A549 (cell line): Measurements from ENCODE around the gene ARSJ. TPM values are rescaled to one million over a fixed set of nuclear protein-coding genes. Genes with fewer than 3 reads are reported as not detected.

Source experiments
- ATAC-seq, 2 experiments: fragments of 200-7000 bp in 1 of 2; fragments of >200 bp in 1 of 2; cut with Nextera tagmentation in 1 of 2; cut with Tn5 transposase in 1 of 2; 3 replicates each; pipeline versions ENCODE4 v1.8.0 to v1.9.1; 2018 to 2020; ENCODE audit warnings: mild to moderate bottlenecking in 1 of 2, moderate library complexity in 1 of 2
- CTCF ChIA-PET: fragments of 300-600 bp; sonication (Branson Sonifier 250); formaldehyde crosslinking; extraction: SDS; loops from one replicate; lab custom pipeline; 2021; ENCODE audit warnings: antibody characterized with exemption, inconsistent platforms; lab: Yijun Ruan, JAX
- POLR2A ChIA-PET: fragments of 350-600 bp; formaldehyde crosslinking; extraction: SDS; loops from one replicate; lab custom pipeline; 2021; ENCODE audit warnings: antibody characterized with exemption, inconsistent platforms; lab: Yijun Ruan, JAX
- DNase-seq, 2 experiments: peaks; one replicate each; pipeline versions ENCODE4 v3.0.0 to v3.0.0-alpha.2; 2011 to 2016; ENCODE audit warnings: low read depth in 1 of 2, low spot score in 1 of 2
- FAIRE-seq: peaks from 2 replicates; lab custom pipeline; 2011; peaks lifted over from hg19 to GRCh38; lab: Jason Lieb, UNC
- H3K27ac ChIP-seq, 2 experiments: fragments of >200 bp; sonication (Bioruptor Twin); formaldehyde crosslinking; 3 replicates each; pipeline ENCODE4 v1.5.1; 2016 to 2017
- H3K4me1 ChIP-seq: fragments of >200 bp; sonication (Bioruptor Twin); formaldehyde crosslinking; 3 replicates; pipeline ENCODE4 v1.6.1; 2016
- H3K4me2 ChIP-seq: fragments of >200 bp; sonication (Bioruptor Twin); formaldehyde crosslinking; 3 replicates; pipeline ENCODE4 v1.6.1; 2016
- H3K4me3 ChIP-seq: fragments of >200 bp; sonication (Bioruptor Twin); formaldehyde crosslinking; 3 replicates; pipeline ENCODE4 v1.5.1; 2016
- H3K9me3 ChIP-seq: fragments of >200 bp; sonication (Bioruptor Twin); formaldehyde crosslinking; 3 replicates; pipeline ENCODE4 v1.6.1; 2016
- CHD2 ChIP-seq: fragments of 150-350 bp; IDR thresholded peaks from 2 replicates; pipeline ENCODE4 v1.6.1; 2014; ENCODE audit warnings: low read length; ENCODE audit not compliant: partially characterized antibody
- CHD4 ChIP-seq: fragments of 200-600 bp; sonication (generic); IDR thresholded peaks from 2 replicates; pipeline ENCODE4 v1.6.1; 2016; ENCODE audit warnings: antibody characterized with exemption, mild to moderate bottlenecking, borderline replicate concordance
- FOSL2 ChIP-seq, 2 experiments: fragments of 450-650 bp in 1 of 2; fragments of >200 bp in 1 of 2; sonication (Bioruptor Twin) in 1 of 2; formaldehyde crosslinking; IDR thresholded peaks; 2 replicates each; pipeline versions ENCODE4 v1.5.0 to v1.6.1; 2016 to 2020; ENCODE audit warnings: mild to moderate bottlenecking in 1 of 2, moderate library complexity in 1 of 2
- HOXB13 ChIP-seq: fragments of 250-450 bp; sonication (Bioruptor Pico); IDR thresholded peaks from 2 replicates; pipeline ENCODE4 v1.5.0; 2020; ENCODE audit warnings: low read depth, mild to moderate bottlenecking, moderate library complexity
- JUNB ChIP-seq: fragments of >200 bp; sonication (Bioruptor Twin); formaldehyde crosslinking; IDR thresholded peaks from 2 replicates; pipeline ENCODE4 v1.6.1; 2016
- KDM1A ChIP-seq: fragments of 200-600 bp; sonication (generic); IDR thresholded peaks from 2 replicates; pipeline ENCODE4 v1.6.1; 2016; ENCODE audit warnings: low read depth, mild to moderate bottlenecking
- MAZ ChIP-seq: fragments of 150-350 bp; IDR thresholded peaks from 2 replicates; pipeline ENCODE4 v1.6.1; 2014; ENCODE audit warnings: antibody characterized with exemption, low read depth, low read length, borderline replicate concordance
- POLR2A ChIP-seq: IDR thresholded peaks from 2 replicates; pipeline ENCODE4 v1.6.1; 2012; ENCODE audit warnings: mild to moderate bottlenecking, low read length
- RAD21 ChIP-seq, 2 experiments: fragments of >200 bp in 1 of 2; sonication (Bioruptor Twin) in 1 of 2; formaldehyde crosslinking in 1 of 2; IDR thresholded peaks in 1 of 2; conservative IDR thresholded peaks in 1 of 2; 2 replicates in 1 of 2; 3 replicates in 1 of 2; pipeline ENCODE4 v1.6.1; 2012 to 2018; ENCODE audit warnings: inconsistent platforms in 1 of 2
- RARB ChIP-seq: fragments of 250-450 bp; sonication (Bioruptor Pico); IDR thresholded peaks from 2 replicates; pipeline ENCODE4 v1.8.0; 2021; ENCODE audit warnings: mild to moderate bottlenecking, moderate library complexity
- RFX5 ChIP-seq: fragments of 450-650 bp; IDR thresholded peaks from 2 replicates; pipeline ENCODE4 v1.7.1; 2014; ENCODE audit warnings: antibody characterized with exemption, mild to moderate bottlenecking, moderate library complexity
- RNF2 ChIP-seq: fragments of 200-600 bp; sonication (generic); IDR thresholded peaks from 2 replicates; pipeline ENCODE4 v1.6.1; 2016; ENCODE audit warnings: low read depth, mild to moderate bottlenecking, antibody characterized with exemption, moderate library complexity, borderline replicate concordance
- TFCP2L1 ChIP-seq: fragments of 250-450 bp; sonication (Bioruptor Pico); IDR thresholded peaks from 2 replicates; pipeline ENCODE4 v1.5.0; 2021; ENCODE audit warnings: mild to moderate bottlenecking
- ZC3H11A ChIP-seq: fragments of 450-650 bp; IDR thresholded peaks from 2 replicates; pipeline ENCODE4 v1.6.1; 2014; ENCODE audit warnings: antibody characterized with exemption, mild to moderate bottlenecking
- WGBS: methylation state at CpG from one replicate; pipeline ENCODE4 v1.1.6; 2017; ENCODE audit errors: missing lambda C conversion rate; 5-methylcytosine and 5-hydroxymethylcytosine counted together
- polyA plus RNA-seq, 4 experiments: library from polyadenylated mRNA; depleted of rRNA in 3 of 4; stranded (reverse); fragments of >200 nt; fragmentation: RNase III in 1 of 4; extraction: RNeasy Plus Mini Kit Qiagen cat#74134 plus additional on column Dnase treatment in 1 of 4; gene quantifications; 2 replicates in 3 of 4; 3 replicates in 1 of 4; pipeline ENCODE4 v1.2.3, GENCODE V29; 2011 to 2017
- TF ChIP-seq, protein P1 (sequence below): fragments of >200 bp; sonication (Bioruptor Twin); formaldehyde crosslinking; IDR thresholded peaks from 3 replicates; pipeline ENCODE4 v1.5.1; 2016
- TF ChIP-seq, protein P2 (sequence below): fragments of >200 bp; sonication (Bioruptor Twin); formaldehyde crosslinking; IDR thresholded peaks from 3 replicates; pipeline ENCODE4 v1.6.1; 2016
- TF ChIP-seq, protein P3 (sequence below): fragments of 250-450 bp; sonication (Bioruptor Pico); IDR thresholded peaks from 2 replicates; pipeline ENCODE4 v1.5.0; 2021; ENCODE audit warnings: mild to moderate bottlenecking, moderate library complexity, borderline replicate concordance
- TF ChIP-seq, protein P4 (sequence below): fragments of 200-600 bp; sonication (generic); IDR thresholded peaks from 2 replicates; pipeline ENCODE4 v1.6.1; 2016; ENCODE audit warnings: antibody characterized with exemption, mild to moderate bottlenecking, moderate library complexity

The ARSJ gene
- polyA plus RNA-seq, 2 of the 4 experiments (the other 2 are of a cell fraction) = 3.0 to 8.6 TPM

GRCh38 chr4:113884655-113885054 is 94.8 kb downstream of the ARSJ start:
- WGBS = 95% methylated on average over 1 of the region's 1 CpG
- ChIA-PET CTCF (no interaction called here), POLR2A (no interaction called here)
- no peak for FAIRE-seq
- no peak overlapping the region for H3K27ac ChIP-seq
- no peak for TF ChIP-seq RFX5
- no peak for TF ChIP-seq CHD2
- no peak for TF ChIP-seq HOXB13 (CRISPR knock-in tag)
- no peak for TF ChIP-seq FOSL2 (IDR thresholded peaks at IDR 0.05)
- TF ChIP-seq FOSL2 (CRISPR knock-in tag; IDR thresholded peaks at IDR 0.05) = no peak
- TF ChIP-seq ZC3H11A = no peak
- TF ChIP-seq, protein P1, sequence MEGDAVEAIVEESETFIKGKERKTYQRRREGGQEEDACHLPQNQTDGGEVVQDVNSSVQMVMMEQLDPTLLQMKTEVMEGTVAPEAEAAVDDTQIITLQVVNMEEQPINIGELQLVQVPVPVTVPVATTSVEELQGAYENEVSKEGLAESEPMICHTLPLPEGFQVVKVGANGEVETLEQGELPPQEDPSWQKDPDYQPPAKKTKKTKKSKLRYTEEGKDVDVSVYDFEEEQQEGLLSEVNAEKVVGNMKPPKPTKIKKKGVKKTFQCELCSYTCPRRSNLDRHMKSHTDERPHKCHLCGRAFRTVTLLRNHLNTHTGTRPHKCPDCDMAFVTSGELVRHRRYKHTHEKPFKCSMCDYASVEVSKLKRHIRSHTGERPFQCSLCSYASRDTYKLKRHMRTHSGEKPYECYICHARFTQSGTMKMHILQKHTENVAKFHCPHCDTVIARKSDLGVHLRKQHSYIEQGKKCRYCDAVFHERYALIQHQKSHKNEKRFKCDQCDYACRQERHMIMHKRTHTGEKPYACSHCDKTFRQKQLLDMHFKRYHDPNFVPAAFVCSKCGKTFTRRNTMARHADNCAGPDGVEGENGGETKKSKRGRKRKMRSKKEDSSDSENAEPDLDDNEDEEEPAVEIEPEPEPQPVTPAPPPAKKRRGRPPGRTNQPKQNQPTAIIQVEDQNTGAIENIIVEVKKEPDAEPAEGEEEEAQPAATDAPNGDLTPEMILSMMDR = no peak
- H3K4me1 ChIP-seq = no peaks in the 10 kb centered on the region
- no peak overlapping the region for H3K4me3 ChIP-seq
- no peak for ATAC-seq
- no peaks in the 10 kb centered on the region for H3K9me3 ChIP-seq
- H3K4me2 ChIP-seq = no peak overlapping the region
- no peak for DNase-seq

- H3K4me1 ChIP-seq = no peaks in the 10 kb centered on the region
- no peak for DNase-seq
- ATAC-seq = no peak
- H3K4me3 ChIP-seq = no peak overlapping the region
- TF ChIP-seq TFCP2L1 (CRISPR knock-in tag) (no peak), ZC3H11A (no peak)
- no peak overlapping the region for H3K27ac ChIP-seq
- CTCF ChIA-PET = interaction anchor here (0.5 kb wide), 1 partner anchor 378 kb away, joined by 3 read pairs; no protein-coding TSS in a partner anchor
- FAIRE-seq = no peak
- no peaks in the 10 kb centered on the region for H3K9me3 ChIP-seq
- POLR2A ChIA-PET = no interaction called here
- no peak overlapping the region for H3K4me2 ChIP-seq
- 69% methylated on average over 1 of the region's 1 CpG for WGBS
Observed at GRCh38 chr4:113882668-113883067, 96.8 kb downstream of the ARSJ start.

GRCh38 chr4:113881256-113881655 is 98.2 kb downstream of the ARSJ start:
- POLR2A ChIA-PET = no interaction called here
- H3K4me2 ChIP-seq = no peak overlapping the region
- no peak overlapping the region for H3K4me3 ChIP-seq
- ATAC-seq (no peak), DNase-seq (no peak), FAIRE-seq (no peak)
- CTCF ChIA-PET = no interaction called here
- H3K9me3 ChIP-seq = no peaks in the 10 kb centered on the region
- H3K4me1 ChIP-seq = no peaks in the 10 kb centered on the region
- no peak overlapping the region for H3K27ac ChIP-seq
- WGBS = 57% methylated on average over 2 of the region's 2 CpGs
- TF ChIP-seq CHD2 (no peak), KDM1A (no peak), POLR2A (no peak), RARB (no peak), JUNB (no peak), RAD21 (conservative IDR thresholded peaks at IDR 0.05 in 1 of 2, IDR thresholded peaks at IDR 0.05 in 1 of 2) (no peak), RNF2 (no peak), MAZ (no peak), CHD4 (no peak)
- TF ChIP-seq, protein P2, sequence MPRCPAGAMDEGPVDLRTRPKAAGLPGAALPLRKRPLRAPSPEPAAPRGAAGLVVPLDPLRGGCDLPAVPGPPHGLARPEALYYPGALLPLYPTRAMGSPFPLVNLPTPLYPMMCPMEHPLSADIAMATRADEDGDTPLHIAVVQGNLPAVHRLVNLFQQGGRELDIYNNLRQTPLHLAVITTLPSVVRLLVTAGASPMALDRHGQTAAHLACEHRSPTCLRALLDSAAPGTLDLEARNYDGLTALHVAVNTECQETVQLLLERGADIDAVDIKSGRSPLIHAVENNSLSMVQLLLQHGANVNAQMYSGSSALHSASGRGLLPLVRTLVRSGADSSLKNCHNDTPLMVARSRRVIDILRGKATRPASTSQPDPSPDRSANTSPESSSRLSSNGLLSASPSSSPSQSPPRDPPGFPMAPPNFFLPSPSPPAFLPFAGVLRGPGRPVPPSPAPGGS = no peak
- TF ChIP-seq, protein P3, sequence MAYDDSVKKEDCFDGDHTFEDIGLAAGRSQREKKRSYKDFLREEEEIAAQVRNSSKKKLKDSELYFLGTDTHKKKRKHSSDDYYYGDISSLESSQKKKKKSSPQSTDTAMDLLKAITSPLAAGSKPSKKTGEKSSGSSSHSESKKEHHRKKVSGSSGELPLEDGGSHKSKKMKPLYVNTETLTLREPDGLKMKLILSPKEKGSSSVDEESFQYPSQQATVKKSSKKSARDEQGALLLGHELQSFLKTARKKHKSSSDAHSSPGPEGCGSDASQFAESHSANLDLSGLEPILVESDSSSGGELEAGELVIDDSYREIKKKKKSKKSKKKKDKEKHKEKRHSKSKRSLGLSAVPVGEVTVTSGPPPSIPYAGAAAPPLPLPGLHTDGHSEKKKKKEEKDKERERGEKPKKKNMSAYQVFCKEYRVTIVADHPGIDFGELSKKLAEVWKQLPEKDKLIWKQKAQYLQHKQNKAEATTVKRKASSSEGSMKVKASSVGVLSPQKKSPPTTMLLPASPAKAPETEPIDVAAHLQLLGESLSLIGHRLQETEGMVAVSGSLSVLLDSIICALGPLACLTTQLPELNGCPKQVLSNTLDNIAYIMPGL (CRISPR knock-in tag) = no peak
- TF ChIP-seq, protein P4, sequence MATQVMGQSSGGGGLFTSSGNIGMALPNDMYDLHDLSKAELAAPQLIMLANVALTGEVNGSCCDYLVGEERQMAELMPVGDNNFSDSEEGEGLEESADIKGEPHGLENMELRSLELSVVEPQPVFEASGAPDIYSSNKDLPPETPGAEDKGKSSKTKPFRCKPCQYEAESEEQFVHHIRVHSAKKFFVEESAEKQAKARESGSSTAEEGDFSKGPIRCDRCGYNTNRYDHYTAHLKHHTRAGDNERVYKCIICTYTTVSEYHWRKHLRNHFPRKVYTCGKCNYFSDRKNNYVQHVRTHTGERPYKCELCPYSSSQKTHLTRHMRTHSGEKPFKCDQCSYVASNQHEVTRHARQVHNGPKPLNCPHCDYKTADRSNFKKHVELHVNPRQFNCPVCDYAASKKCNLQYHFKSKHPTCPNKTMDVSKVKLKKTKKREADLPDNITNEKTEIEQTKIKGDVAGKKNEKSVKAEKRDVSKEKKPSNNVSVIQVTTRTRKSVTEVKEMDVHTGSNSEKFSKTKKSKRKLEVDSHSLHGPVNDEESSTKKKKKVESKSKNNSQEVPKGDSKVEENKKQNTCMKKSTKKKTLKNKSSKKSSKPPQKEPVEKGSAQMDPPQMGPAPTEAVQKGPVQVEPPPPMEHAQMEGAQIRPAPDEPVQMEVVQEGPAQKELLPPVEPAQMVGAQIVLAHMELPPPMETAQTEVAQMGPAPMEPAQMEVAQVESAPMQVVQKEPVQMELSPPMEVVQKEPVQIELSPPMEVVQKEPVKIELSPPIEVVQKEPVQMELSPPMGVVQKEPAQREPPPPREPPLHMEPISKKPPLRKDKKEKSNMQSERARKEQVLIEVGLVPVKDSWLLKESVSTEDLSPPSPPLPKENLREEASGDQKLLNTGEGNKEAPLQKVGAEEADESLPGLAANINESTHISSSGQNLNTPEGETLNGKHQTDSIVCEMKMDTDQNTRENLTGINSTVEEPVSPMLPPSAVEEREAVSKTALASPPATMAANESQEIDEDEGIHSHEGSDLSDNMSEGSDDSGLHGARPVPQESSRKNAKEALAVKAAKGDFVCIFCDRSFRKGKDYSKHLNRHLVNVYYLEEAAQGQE = no peak
